ENCODE data around the gene IDUA.

IDUA gene

GRCh38 chr4:1017706-1018105, 30.9 kb downstream of the IDUA start:
- Histone ChIP-seq H3K4me3 (replicated peaks; ENCODE audit: insufficient read depth, low read length) (no peak overlapping the region), H3K27ac (replicated peaks) (no peak overlapping the region), H3K27me3 (ENCODE audit: insufficient read depth, poor library complexity, severe bottlenecking) (no peaks in the 10 kb centered on the region)
- no peak for TF ChIP-seq CTCF (IDR thresholded peaks at IDR 0.05; ENCODE audit: insufficient read depth, low read length)
- TF ChIP-seq POLR2AphosphoS5 (IDR thresholded peaks at IDR 0.05; ENCODE audit: low read depth), result no peak
- TF ChIP-seq GABPA (IDR thresholded peaks at IDR 0.05; ENCODE audit: low read depth), result no peak
- TF ChIP-seq SPI1 (IDR thresholded peaks at IDR 0.05; ENCODE audit: borderline replicate concordance, low read depth), result no peak
- TF ChIP-seq, protein P1, sequence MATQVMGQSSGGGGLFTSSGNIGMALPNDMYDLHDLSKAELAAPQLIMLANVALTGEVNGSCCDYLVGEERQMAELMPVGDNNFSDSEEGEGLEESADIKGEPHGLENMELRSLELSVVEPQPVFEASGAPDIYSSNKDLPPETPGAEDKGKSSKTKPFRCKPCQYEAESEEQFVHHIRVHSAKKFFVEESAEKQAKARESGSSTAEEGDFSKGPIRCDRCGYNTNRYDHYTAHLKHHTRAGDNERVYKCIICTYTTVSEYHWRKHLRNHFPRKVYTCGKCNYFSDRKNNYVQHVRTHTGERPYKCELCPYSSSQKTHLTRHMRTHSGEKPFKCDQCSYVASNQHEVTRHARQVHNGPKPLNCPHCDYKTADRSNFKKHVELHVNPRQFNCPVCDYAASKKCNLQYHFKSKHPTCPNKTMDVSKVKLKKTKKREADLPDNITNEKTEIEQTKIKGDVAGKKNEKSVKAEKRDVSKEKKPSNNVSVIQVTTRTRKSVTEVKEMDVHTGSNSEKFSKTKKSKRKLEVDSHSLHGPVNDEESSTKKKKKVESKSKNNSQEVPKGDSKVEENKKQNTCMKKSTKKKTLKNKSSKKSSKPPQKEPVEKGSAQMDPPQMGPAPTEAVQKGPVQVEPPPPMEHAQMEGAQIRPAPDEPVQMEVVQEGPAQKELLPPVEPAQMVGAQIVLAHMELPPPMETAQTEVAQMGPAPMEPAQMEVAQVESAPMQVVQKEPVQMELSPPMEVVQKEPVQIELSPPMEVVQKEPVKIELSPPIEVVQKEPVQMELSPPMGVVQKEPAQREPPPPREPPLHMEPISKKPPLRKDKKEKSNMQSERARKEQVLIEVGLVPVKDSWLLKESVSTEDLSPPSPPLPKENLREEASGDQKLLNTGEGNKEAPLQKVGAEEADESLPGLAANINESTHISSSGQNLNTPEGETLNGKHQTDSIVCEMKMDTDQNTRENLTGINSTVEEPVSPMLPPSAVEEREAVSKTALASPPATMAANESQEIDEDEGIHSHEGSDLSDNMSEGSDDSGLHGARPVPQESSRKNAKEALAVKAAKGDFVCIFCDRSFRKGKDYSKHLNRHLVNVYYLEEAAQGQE (IDR thresholded peaks at IDR 0.05; ENCODE audit: insufficient replicate concordance, low read depth), result no peak
- no peak for DNase-seq (ENCODE audit: low read depth in 1 of 2, low spot score in 1 of 2)

GRCh38 chr4:1018147-1019020, 31.5 kb downstream of the IDUA start:
- no peak overlapping the region for H3K4me3 ChIP-seq (replicated peaks; ENCODE audit: insufficient read depth, low read length)
- no peaks in the 10 kb centered on the region for H3K27me3 ChIP-seq (ENCODE audit: insufficient read depth, poor library complexity, severe bottlenecking)
- TF ChIP-seq GABPA (IDR thresholded peaks at IDR 0.05; ENCODE audit: low read depth), result no peak
- TF ChIP-seq POLR2AphosphoS5 (IDR thresholded peaks at IDR 0.05; ENCODE audit: low read depth), result no peak
- TF ChIP-seq SPI1 (IDR thresholded peaks at IDR 0.05; ENCODE audit: borderline replicate concordance, low read depth), result no peak
- TF ChIP-seq, protein P1 (IDR thresholded peaks at IDR 0.05; ENCODE audit: insufficient replicate concordance, low read depth), result no peak
- no peak for TF ChIP-seq CTCF (IDR thresholded peaks at IDR 0.05; ENCODE audit: insufficient read depth, low read length)
- DNase-seq (ENCODE audit: low read depth in 1 of 2, low spot score in 1 of 2), result no peak
- H3K27ac ChIP-seq (replicated peaks), result no peak overlapping the region

GRCh38 chr4:1019320-1019719, 32.5 kb downstream of the IDUA start:
- no peak for DNase-seq (ENCODE audit: low read depth in 1 of 2, low spot score in 1 of 2)
- H3K4me3 ChIP-seq (replicated peaks; ENCODE audit: insufficient read depth, low read length), result no peak overlapping the region
- no peaks in the 10 kb centered on the region for H3K27me3 ChIP-seq (ENCODE audit: insufficient read depth, poor library complexity, severe bottlenecking)
- TF ChIP-seq CTCF (IDR thresholded peaks at IDR 0.05; ENCODE audit: insufficient read depth, low read length) (no peak), SPI1 (IDR thresholded peaks at IDR 0.05; ENCODE audit: borderline replicate concordance, low read depth) (no peak), GABPA (IDR thresholded peaks at IDR 0.05; ENCODE audit: low read depth) (no peak), POLR2AphosphoS5 (IDR thresholded peaks at IDR 0.05; ENCODE audit: low read depth) (no peak)
- TF ChIP-seq, protein P1 (IDR thresholded peaks at IDR 0.05; ENCODE audit: insufficient replicate concordance, low read depth), result no peak
- no peak overlapping the region for H3K27ac ChIP-seq (replicated peaks)

All from HL-60 (cell line).